Activated CD4-positive, alpha-beta T cell treated with anti-CD3 and anti-CD28 coated beads, Interleukin-10, Interleukin-2, amounts not matched to agents 100 ng/mL and 50 ng/mL, durations not matched to agents 16 hours and 8 hours (primary cell): ENCODE measurements around the gene KCNA3.
"Not testable (repeated sequence)": the region's sequence is repeated elsewhere in the genome, so short reads cannot be mapped to it uniquely, and the experiment has no call there.

ENCODE experiments used
- DNase-seq: peaks from one replicate; pipeline ENCODE4 v3.0.0-alpha.2; 2020

KCNA3 gene

GRCh38 chr1:110676970-110677369 is 2.2 kb upstream of the KCNA3 start:
- no peak for DNase-seq

DNA sequence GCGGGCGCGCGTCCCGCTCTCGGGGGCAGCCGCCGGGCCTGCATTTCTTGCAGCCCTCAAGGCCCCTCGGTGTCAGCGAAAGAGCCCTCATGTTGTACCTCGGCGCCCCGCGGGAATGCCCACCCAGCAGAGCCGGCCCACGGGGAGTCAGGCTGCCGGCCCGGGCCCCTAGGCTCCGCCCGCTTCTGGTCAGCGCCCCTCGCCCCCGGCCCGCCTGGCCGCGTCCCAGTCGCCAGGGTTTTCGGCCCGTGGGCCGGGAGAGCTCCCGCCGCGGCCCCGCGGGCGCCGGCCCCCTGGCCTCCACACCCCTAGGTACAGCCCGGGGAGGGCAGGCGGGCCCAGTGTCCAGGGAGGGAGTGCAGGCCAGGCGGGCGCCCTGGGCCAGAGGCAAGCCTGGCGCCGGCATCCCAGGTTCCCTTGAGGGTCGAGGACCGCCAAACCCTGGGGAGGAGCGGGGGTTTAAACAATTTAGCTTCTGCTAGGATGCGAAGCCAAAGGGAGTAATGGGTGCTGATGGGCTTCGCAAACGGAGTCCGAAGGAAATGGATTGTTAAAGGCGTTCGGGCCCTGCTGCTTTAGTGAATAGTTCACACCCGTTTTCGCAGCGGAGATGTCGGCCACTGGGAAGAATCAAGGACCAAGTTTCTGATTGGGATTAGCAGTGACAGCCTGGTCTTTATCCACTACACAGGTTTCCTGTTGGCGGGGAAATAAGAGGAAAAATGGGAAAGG is 486 bp upstream of the KCNA3 start:
- no peak for DNase-seq

DNA sequence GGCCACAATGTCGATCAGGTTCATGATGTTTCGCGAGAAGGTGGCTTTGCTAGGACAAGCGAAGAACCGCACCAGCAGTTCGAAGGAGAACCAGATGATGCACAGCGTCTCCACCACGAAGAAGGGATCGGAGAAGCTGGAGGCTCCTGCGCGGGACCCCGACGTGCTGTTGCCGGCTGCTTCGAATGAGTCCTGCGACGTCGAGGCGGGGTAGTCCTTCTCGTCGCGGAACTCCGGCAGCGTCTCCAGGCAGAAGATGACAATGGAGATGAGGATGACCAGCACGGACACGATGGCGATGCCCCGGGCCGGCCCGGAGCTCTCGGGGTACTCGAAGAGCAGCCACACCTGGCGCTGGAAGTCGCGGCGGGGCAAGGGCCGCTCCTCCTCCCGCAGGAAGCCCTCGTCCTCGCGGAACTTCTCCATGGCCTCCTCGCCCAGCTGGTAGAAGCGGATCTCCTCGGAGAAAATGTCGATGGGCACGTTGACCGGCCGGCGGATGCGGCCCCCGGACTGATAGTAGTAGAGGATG is 869 bp downstream of the KCNA3 start:
- peak; percentile 19 for DNase-seq

- DNase-seq, result peak; percentile 59
Measured at GRCh38 chr1:110673197-110673701, 1.5 kb downstream of the KCNA3 start.

DNA sequence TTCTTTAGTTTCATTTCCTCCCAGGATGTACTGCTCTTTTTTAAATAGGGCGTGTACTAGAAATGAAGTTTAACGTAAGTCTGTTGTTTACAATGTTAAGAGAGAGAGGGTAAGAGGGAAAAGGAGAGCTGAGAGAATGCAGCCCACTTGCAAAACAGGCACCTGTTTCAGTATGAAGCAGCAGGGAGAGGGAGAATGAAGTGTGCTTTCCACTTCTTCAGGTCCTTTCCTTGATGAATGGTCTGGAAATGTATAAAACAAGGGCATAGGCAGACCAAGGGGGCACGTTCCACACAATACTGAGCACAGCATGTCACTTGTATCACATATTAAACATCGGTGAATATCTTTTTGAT is 2.0 kb downstream of the KCNA3 start:
- DNase-seq, result peak; percentile 80

GRCh38 chr1:110672001-110672752 is 2.6 kb downstream of the KCNA3 start:
- DNase-seq, result peak; percentile 95

GRCh38 chr1:110671361-110671760 is 3.4 kb downstream of the KCNA3 start:
- DNase-seq, result peak; percentile 43

DNA sequence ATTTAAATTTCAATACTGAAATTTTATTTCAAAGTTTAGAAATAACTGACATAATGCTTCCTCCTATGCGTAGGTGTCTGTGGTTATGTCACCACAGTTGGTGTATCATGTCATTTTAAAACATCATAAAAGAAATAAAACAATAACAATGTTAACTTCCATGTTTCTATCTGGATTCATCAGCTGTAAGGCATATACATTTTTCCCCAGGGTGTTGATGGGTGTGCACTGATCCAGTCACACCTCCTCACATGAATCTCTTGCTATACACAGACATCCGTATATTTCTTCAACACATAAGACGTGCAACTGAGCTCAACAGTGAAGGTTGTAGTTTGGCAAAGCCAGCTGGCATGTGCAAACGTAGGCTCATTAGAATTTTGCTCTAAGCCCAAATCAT is 6.2 kb downstream of the KCNA3 start:
- peak; percentile 39 for DNase-seq

GRCh38 chr1:110667776-110668175 is 7.0 kb downstream of the KCNA3 start:
- DNase-seq, result peak; percentile 45

GRCh38 chr1:110663241-110663640 is 11.5 kb downstream of the KCNA3 start:
- no peak for DNase-seq

- DNase-seq, result not testable (repeated sequence)
Measured at GRCh38 chr1:110659559-110659958, 15.2 kb downstream of the KCNA3 start.

- no peak for DNase-seq
Measured at GRCh38 chr1:110657351-110657750, 17.4 kb downstream of the KCNA3 start.

DNA sequence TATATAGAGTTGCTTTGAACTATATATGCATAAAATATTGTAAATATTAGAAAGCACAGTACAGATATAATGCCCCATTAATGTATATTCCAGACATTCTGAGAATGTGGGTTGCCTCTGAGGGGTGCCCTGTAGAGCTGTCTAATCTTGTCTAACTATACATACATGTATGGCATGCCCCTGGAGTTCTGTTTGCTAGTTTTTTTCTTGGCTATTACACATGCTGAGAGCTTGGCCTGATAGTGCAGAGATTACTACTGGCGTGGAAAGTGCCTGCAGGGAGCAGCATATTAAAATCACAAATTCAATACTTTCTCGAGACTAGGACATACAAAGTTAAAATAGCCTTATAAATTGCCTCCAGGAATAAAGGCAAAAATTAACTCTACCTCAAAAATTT is 24.1 kb downstream of the KCNA3 start:
- DNase-seq, result no peak

GRCh38 chr1:110648417-110648816 is 26.3 kb downstream of the KCNA3 start:
- no peak for DNase-seq

DNA sequence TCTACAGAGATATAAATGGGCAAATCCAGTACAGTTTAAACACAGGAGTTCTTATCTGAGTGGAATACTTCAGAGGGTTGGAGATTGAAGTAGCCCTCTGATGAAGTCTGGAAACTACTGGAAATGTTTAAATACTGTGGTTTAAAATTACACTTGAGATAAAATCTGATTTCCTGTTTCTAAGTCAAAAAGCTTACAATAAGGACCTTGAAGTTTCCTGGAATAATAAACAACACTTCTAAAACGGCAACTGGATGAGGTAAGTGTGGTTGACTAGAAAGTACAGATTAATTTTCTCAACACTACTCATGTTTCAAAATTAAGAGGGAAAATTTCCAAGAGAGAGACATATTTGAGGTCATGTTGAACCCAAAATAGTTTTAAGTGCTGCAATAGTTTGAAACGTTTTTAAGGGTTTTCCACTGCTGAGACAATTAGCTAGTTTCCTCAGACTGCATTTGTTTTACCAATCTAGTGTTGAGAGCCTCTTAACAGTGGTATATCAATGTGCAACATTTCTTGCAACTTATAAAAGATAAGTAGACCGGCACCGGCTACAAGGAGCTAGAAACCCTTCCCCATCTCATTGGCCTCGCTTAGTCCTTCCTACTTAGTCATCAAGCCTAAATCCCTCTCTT is 27.4 kb downstream of the KCNA3 start:
- DNase-seq, result peak; percentile 87

DNA sequence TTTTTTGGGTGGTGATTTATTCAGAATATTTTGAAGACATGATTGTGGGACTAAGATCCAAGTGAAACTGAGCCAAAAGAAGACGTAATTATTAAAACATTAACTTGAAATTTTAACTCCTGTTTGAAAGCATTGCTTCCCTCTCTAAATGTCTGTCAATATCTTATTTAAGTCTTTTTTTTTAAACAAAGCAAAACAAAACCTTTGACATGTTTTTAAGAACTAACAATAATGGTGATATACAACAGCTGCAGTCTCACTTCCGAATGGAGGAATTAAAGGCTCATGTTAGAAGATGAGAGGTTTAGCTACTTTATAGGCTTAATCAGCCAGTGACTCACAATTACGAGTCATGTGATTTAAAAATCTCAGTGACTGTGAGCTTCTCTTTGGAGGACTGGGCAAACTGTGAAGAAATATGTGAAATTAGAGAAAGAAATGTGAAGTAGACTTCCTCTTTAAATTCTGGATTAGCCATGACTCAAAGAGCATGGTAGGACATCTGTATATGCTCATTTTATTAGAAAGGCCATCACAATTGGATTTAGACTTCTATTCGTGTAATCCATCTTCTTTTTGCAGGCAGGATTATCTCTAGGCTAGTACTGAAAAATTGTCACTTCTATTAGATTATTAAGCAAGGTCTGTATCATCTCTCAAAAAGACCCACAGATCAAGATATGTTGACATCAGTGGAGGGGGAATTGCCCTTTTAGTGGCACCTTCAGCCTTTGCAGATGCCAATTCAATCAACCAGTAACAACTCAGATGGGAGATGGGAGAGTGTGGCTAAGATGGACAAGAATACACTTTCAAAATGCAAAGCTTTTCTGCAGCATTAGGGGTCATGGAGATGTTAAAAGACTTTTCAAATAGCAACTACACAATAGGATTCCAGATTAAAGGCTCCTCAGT is 28.7 kb downstream of the KCNA3 start:
- DNase-seq, result peak; percentile 71

- DNase-seq, result no peak
Measured at GRCh38 chr1:110645211-110645610, 29.5 kb downstream of the KCNA3 start.

- no peak for DNase-seq
Measured at GRCh38 chr1:110643879-110644472, 30.8 kb downstream of the KCNA3 start.

GRCh38 chr1:110639724-110640386 is 34.9 kb downstream of the KCNA3 start:
- no peak for DNase-seq

DNA sequence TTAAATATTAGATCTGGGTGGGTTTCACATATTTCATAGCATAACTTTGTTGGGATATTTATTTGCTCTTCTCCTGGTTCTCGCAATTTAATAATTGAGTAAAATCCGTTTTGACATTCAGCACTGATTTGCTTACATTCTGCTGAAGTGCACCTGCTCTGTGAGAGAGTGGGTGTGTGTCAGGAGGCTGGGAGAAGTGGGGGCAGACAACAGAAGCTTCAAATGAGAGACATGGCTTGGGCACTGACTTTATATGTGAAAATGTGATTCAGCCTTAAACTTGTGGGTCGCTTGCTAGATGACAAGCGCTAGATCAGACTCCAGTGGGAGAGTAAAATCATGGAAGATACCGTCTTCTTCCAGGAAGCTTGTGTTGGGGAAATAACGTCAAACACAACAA is 36.2 kb downstream of the KCNA3 start:
- DNase-seq, result no peak

- no peak for DNase-seq
Measured at GRCh38 chr1:110638058-110638457, 36.7 kb downstream of the KCNA3 start.
